ENCODE data around the gene NOL11. TPM values are rescaled to one million over a fixed set of nuclear protein-coding genes. Genes with fewer than 3 reads are reported as not detected.

The NOL11 gene
- total and polyA plus RNA-seq, 2 of the 4 experiments (the other 2 are of a cell fraction), result 26.2 to 58.3 TPM

DNA sequence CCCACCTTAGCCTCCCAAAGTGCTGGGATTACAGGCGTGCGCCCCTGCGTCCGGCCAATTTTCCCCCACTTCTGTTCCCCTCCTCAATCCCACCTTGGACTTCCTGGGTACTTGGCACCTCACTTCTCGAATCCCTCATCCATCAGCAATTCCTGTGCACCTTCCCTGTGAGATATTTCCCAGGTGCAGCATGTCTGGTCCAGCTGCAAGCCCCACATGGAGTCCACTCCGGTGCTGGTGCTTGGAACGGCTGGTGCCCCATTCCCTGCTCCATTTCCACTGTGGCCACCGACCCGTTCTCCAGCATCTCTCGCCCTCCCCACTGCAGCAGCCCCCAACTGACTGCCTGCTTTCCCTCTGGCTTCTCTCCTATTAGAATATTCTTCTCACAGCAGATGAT lies 35.3 kb downstream of the NOL11 start:
- POLR2A ChIA-PET (ENCODE audit: unreplicated experiment), result no interaction called here

More for the DNA sequence above, 35.3 kb downstream of the NOL11 start:
- WGBS, 2 experiments (ENCODE audit: extremely low coverage in 2 of 2, insufficient read length in 1 of 2), result 96% methylated on average over 9 of the region's 10 CpGs; no CpG with 5 or more reads in 1 of the 2 experiments
- no peak overlapping the region for H3K9ac ChIP-seq (ENCODE audit: low read depth, low read length)
- H3K4me2 ChIP-seq (ENCODE audit: low read depth, low read length), result no peak overlapping the region
- intact Hi-C loops (cut with micrococcal nuclease) (no loop called here), dilution Hi-C loops (cut with HindIII; ENCODE audit: low sequenced_read_pairs, unreplicated experiment) (no loop called here), in situ Hi-C loops (cut with MboI; ENCODE audit: low sequenced_read_pairs) (no loop called here)
- no peaks in the 10 kb centered on the region for H4K20me1 ChIP-seq (ENCODE audit: insufficient read depth, low read length)
- peaks cover 21% of the 10 kb centered on the region for H3K36me3 ChIP-seq (ENCODE audit: control insufficient read depth, insufficient read depth, low read length)
- no peak overlapping the region for H2BK15ac ChIP-seq (ENCODE audit: low read depth, low read length)
- H3K9me3 ChIP-seq (ENCODE audit: control insufficient read depth, insufficient read depth, low read length), result no peaks in the 10 kb centered on the region
- CTCF ChIA-PET, result no interaction called here
- DNase-seq, result no peak
- H3K18ac ChIP-seq (ENCODE audit: low read depth, low read length), result no peak overlapping the region
- no peak for ATAC-seq (ENCODE audit: low read depth)
- no peak overlapping the region for H4K8ac ChIP-seq (ENCODE audit: low read depth in 2 of 2, low read length in 2 of 2)
- no peak overlapping the region for H3K27ac ChIP-seq (ENCODE audit: insufficient read depth, low read length)
- H3K4ac ChIP-seq (ENCODE audit: low read depth, low read length), result no peak overlapping the region
- H3K9me1 ChIP-seq (ENCODE audit: insufficient read depth, low read length), result 0 out of 2 replicates have a peak, but pooled peaks cover 3% of the 10 kb centered on the region
- H3K4me1 ChIP-seq (ENCODE audit: control insufficient read depth, insufficient read depth, low read length), result no peaks in the 10 kb centered on the region
- no peaks in the 10 kb centered on the region for H3K79me1 ChIP-seq (ENCODE audit: low read depth in 1 of 2, low read length in 2 of 2)
- H4K5ac ChIP-seq (ENCODE audit: low read depth, low read length), result no peak overlapping the region
- no peak overlapping the region for H3K23ac ChIP-seq (ENCODE audit: low read depth, low read length)
- H3K14ac ChIP-seq (replicated peaks; ENCODE audit: low read depth, low read length), result no peak overlapping the region
- no peak overlapping the region for H3K56ac ChIP-seq (ENCODE audit: extremely low read depth, insufficient read depth, low read length)
- TF ChIP-seq SMC3 (IDR thresholded peaks at IDR 0.05; ENCODE audit: low read depth, low read length) (no peak), RCOR1 (IDR thresholded peaks at IDR 0.05; ENCODE audit: insufficient replicate concordance, low read length) (no peak), BHLHE40 (IDR thresholded peaks at IDR 0.05; ENCODE audit: low read depth, low read length) (no peak), NFE2L2 (IDR thresholded peaks at IDR 0.05; ENCODE audit: low read depth, low read length) (no peak), CTCF (conservative IDR thresholded peaks at IDR 0.05; ENCODE audit: low read depth, low read length) (no peak), MXI1 (IDR thresholded peaks at IDR 0.05; ENCODE audit: borderline replicate concordance, low read depth, low read length) (no peak), CHD1 (IDR thresholded peaks at IDR 0.05; ENCODE audit: low read depth, low read length) (no peak), MAZ (IDR thresholded peaks at IDR 0.05; ENCODE audit: borderline replicate concordance, low read depth, low read length) (no peak), ELK1 (IDR thresholded peaks at IDR 0.05; ENCODE audit: borderline replicate concordance, low read depth, low read length) (no peak), USF2 (IDR thresholded peaks at IDR 0.05; ENCODE audit: low read depth, low read length) (no peak), MAFK (IDR thresholded peaks at IDR 0.05; ENCODE audit: low read depth, low read length) (no peak), RFX5 (IDR thresholded peaks at IDR 0.05; ENCODE audit: low read depth, low read length) (no peak), CEBPB (IDR thresholded peaks at IDR 0.05; ENCODE audit: low read depth, low read length) (no peak), RAD21 (IDR thresholded peaks at IDR 0.05; ENCODE audit: low read length) (no peak), FOS (IDR thresholded peaks at IDR 0.05; ENCODE audit: low read depth, low read length) (no peak), POLR2A (IDR thresholded peaks at IDR 0.05; ENCODE audit: low read depth, low read length) (no peak)
- no peak overlapping the region for H2BK5ac ChIP-seq (ENCODE audit: low read depth, low read length, poor library complexity, severe bottlenecking)
- H2AK5ac ChIP-seq (ENCODE audit: low read depth, low read length), result no peak overlapping the region
- H2BK120ac ChIP-seq (ENCODE audit: low read depth, low read length), result no peak overlapping the region
- no peak overlapping the region for H2AK9ac ChIP-seq (replicated peaks; ENCODE audit: low read depth, low read length, poor library complexity)
- H4K91ac ChIP-seq (ENCODE audit: insufficient read depth, low read depth, low read length), result no peak overlapping the region
- H3K4me3 ChIP-seq (ENCODE audit: insufficient read depth, low read depth, low read length), result no peak overlapping the region
- H2AFZ ChIP-seq (replicated peaks; ENCODE audit: low read length, poor library complexity), result no peak overlapping the region
- no peak overlapping the region for H2BK20ac ChIP-seq (ENCODE audit: low read depth, low read length)
- no peaks in the 10 kb centered on the region for H3K27me3 ChIP-seq (ENCODE audit: control insufficient read depth, insufficient read depth, low read length)
- no TSS peak for BruUV-seq (replicated peaks)
